Colonic mucosa (tissue), 4 donors: ENCODE results near the gene SHB. TPM values are rescaled to one million over a fixed set of nuclear protein-coding genes. Genes with fewer than 3 reads are reported as not detected.

ENCODE experiments used
- DNase-seq: peaks from one replicate; pipeline ENCODE4 v3.0.0-alpha.2; 2020
- H3K27ac ChIP-seq: fragments of 200-600 bp; one replicate; pipeline ENCODE4 v1.8.0; 2021
- H3K27me3 ChIP-seq: fragments of 200-600 bp; one replicate; pipeline ENCODE4 v1.8.0; 2021
- H3K36me3 ChIP-seq: fragments of 200-600 bp; one replicate; pipeline ENCODE4 v1.8.0; 2021
- H3K4me1 ChIP-seq: fragments of 200-600 bp; one replicate; pipeline ENCODE4 v1.8.0; 2021; ENCODE audit warnings: mild to moderate bottlenecking
- H3K4me3 ChIP-seq: fragments of 200-600 bp; one replicate; pipeline ENCODE4 v1.8.0; 2021
- H3K9ac ChIP-seq, 2 donors: one replicate each; pipeline ENCODE4 v1.7.0; 2013; ENCODE audit warnings: control low read depth in 2 of 2, low read depth in 2 of 2, low read length in 2 of 2
- H3K9me3 ChIP-seq: fragments of 200-600 bp; one replicate; pipeline ENCODE4 v1.8.0; 2021
- CTCF ChIP-seq: fragments of 200-600 bp; IDR thresholded peaks from one replicate; pipeline ENCODE4 v1.8.0; 2022; ENCODE audit warnings: antibody characterized with exemption, mild to moderate bottlenecking
- intact Hi-C: fragments of 100-400 bp; cut with DNase I; formaldehyde crosslinking; loops from one replicate; pipeline ENCODE4 v1.14.1; 2022
- total RNA-seq, 2 donors: library from RNA; stranded (reverse); fragmentation: NEBNext Ultra II Directional in 1 of 2; extraction: Animal tissue kit (Norgen Biotek cat#: 25700) in 1 of 2; gene quantifications; one replicate each; pipeline ENCODE4 v1.2.1, GENCODE V29; 2021
- donor health status: healthy.
- donor health status: DM: no; HTN: no; CAD: no.
- donor health status: DM: no; HTN: no; CAD: no.

The SHB gene
- total RNA-seq, 2 donors from 2014 or later, result 17.4 to 24.0 TPM

- H3K9ac ChIP-seq, result no peak overlapping the region
- TF ChIP-seq CTCF, result no peak
- no peak overlapping the region for H3K27ac ChIP-seq
- no peaks in the 10 kb centered on the region for H3K4me1 ChIP-seq
- intact Hi-C loops, result no loop called here
- no peak overlapping the region for H3K4me3 ChIP-seq
- H3K9me3 ChIP-seq, result no peaks in the 10 kb centered on the region
- DNase-seq, result no peak
- H3K36me3 ChIP-seq, result no peaks in the 10 kb centered on the region
- no peaks in the 10 kb centered on the region for H3K27me3 ChIP-seq
Measured at GRCh38 chr9:38110476-38110875, 41.4 kb upstream of the SHB start.

GRCh38 chr9:38109601-38110000 is 40.6 kb upstream of the SHB start:
- Histone ChIP-seq H3K4me3 (no peak overlapping the region), H3K4me1 (no peaks in the 10 kb centered on the region), H3K36me3 (no peaks in the 10 kb centered on the region), H3K27ac (no peak overlapping the region), H3K27me3 (no peaks in the 10 kb centered on the region), H3K9me3 (no peaks in the 10 kb centered on the region), H3K9ac (no peak overlapping the region)
- intact Hi-C loops, result no loop called here
- no peak for TF ChIP-seq CTCF
- no peak for DNase-seq

- Histone ChIP-seq H3K27ac (no peak overlapping the region), H3K9ac (no peak overlapping the region), H3K36me3 (no peaks in the 10 kb centered on the region), H3K27me3 (no peaks in the 10 kb centered on the region), H3K4me1 (no peaks in the 10 kb centered on the region), H3K4me3 (no peak overlapping the region), H3K9me3 (no peaks in the 10 kb centered on the region)
- intact Hi-C loops, result no loop called here
- no peak for TF ChIP-seq CTCF
- no peak for DNase-seq
Measured at GRCh38 chr9:38108326-38108725, 39.3 kb upstream of the SHB start.

- H3K4me1 ChIP-seq, result no peaks in the 10 kb centered on the region
- no peaks in the 10 kb centered on the region for H3K9me3 ChIP-seq
- no peak for TF ChIP-seq CTCF
- no peak overlapping the region for H3K4me3 ChIP-seq
- no peak overlapping the region for H3K9ac ChIP-seq
- intact Hi-C loops, result no loop called here
- H3K36me3 ChIP-seq, result no peaks in the 10 kb centered on the region
- no peaks in the 10 kb centered on the region for H3K27me3 ChIP-seq
- no peak overlapping the region for H3K27ac ChIP-seq
- DNase-seq, result no peak
Measured at GRCh38 chr9:38107811-38108304, 38.8 kb upstream of the SHB start.

GRCh38 chr9:38107405-38107804 is 38.4 kb upstream of the SHB start:
- H3K27ac ChIP-seq, result no peak overlapping the region
- intact Hi-C loops, result no loop called here
- no peaks in the 10 kb centered on the region for H3K27me3 ChIP-seq
- H3K9ac ChIP-seq, result no peak overlapping the region
- no peaks in the 10 kb centered on the region for H3K4me1 ChIP-seq
- no peak overlapping the region for H3K4me3 ChIP-seq
- H3K36me3 ChIP-seq, result no peaks in the 10 kb centered on the region
- no peak for DNase-seq
- no peaks in the 10 kb centered on the region for H3K9me3 ChIP-seq
- no peak for TF ChIP-seq CTCF

GRCh38 chr9:38106488-38106887 is 37.5 kb upstream of the SHB start:
- H3K4me3 ChIP-seq, result no peak overlapping the region
- H3K27me3 ChIP-seq, result no peaks in the 10 kb centered on the region
- intact Hi-C loops, result no loop called here
- no peaks in the 10 kb centered on the region for H3K4me1 ChIP-seq
- no peak overlapping the region for H3K27ac ChIP-seq
- no peak for DNase-seq
- H3K36me3 ChIP-seq, result no peaks in the 10 kb centered on the region
- no peak overlapping the region for H3K9ac ChIP-seq
- no peaks in the 10 kb centered on the region for H3K9me3 ChIP-seq
- TF ChIP-seq CTCF, result no peak
